NCI-H524 (cell line): ENCODE results near the gene SRPRA.

Experiments used
- DNase-seq, 2 experiments: peaks; one replicate each; lab custom pipeline; 2025; lab: John Stamatoyannopoulos, UW

SRPRA gene

GRCh38 chr11:126229858-126230540 lies 38.7 kb downstream of the SRPRA start:
- DNase-seq, result no peak

GRCh38 chr11:126226334-126227084 lies 42.2 kb downstream of the SRPRA start:
- DNase-seq, result no peak

- no peak for DNase-seq
Measured at GRCh38 chr11:126225295-126225665, 43.4 kb downstream of the SRPRA start.

- DNase-seq, result no peak
Measured at GRCh38 chr11:126224647-126225294, 43.9 kb downstream of the SRPRA start.

GRCh38 chr11:126219547-126219946 lies 49.1 kb downstream of the SRPRA start:
- DNase-seq, result no peak

GRCh38 chr11:126217491-126217890 lies 51.2 kb downstream of the SRPRA start:
- no peak for DNase-seq

GRCh38 chr11:126216526-126217305 lies 52.0 kb downstream of the SRPRA start:
- DNase-seq, result no peak

- no peak for DNase-seq
Measured at GRCh38 chr11:126214841-126215240, 53.9 kb downstream of the SRPRA start.

- DNase-seq, result no peak
Measured at GRCh38 chr11:126214441-126214840, 54.3 kb downstream of the SRPRA start.
